Measurements from ENCODE around the gene ARHGAP10.
"Not testable (repeated sequence)": the region's sequence is repeated elsewhere in the genome, so short reads cannot be mapped to it uniquely, and the experiment has no call there.

Gene ARHGAP10

DNA sequence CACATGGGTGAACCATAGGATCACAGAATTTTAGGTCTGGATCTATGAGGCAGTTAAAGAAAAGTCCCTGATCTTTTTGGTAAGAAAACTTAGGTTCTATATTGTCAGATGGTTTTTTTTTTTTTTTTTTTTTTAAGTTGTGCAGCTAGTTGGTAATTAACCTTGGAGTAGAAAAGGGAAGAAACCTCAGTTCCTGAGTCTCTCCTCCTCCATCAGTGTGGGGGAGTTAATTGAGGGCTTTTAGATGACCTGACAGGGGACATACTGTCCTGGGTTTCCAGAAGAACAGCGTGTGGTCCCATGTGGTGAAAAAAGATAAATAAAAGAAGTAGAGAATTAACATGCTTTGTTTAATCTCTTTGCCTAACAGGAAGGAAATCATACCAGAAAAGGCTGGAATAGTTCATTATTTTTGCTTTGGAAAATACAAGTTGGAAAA, 123.7 kb downstream of the ARHGAP10 start:
- DNase-seq = no peak

DNA sequence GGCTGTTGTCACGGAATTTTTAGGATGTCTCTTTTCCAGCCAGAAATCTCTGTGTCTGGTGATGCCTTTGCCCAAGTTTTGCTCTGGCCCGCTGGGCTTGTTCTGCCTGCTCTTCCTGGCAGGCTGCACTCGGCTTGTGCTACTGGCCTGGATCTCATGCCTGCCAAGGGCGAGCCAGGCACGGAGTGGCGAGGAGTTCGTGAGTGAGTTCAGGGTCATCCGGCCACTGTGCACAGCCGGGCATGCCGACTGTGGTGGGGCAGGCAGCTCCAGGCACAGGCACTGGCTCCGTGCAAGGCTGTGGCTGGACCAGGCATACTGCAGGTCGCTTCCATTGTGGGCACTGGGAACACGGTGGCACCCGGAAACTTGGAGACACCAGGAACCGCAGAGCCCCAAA, 129.1 kb downstream of the ARHGAP10 start:
- DNase-seq = no peak

DNA sequence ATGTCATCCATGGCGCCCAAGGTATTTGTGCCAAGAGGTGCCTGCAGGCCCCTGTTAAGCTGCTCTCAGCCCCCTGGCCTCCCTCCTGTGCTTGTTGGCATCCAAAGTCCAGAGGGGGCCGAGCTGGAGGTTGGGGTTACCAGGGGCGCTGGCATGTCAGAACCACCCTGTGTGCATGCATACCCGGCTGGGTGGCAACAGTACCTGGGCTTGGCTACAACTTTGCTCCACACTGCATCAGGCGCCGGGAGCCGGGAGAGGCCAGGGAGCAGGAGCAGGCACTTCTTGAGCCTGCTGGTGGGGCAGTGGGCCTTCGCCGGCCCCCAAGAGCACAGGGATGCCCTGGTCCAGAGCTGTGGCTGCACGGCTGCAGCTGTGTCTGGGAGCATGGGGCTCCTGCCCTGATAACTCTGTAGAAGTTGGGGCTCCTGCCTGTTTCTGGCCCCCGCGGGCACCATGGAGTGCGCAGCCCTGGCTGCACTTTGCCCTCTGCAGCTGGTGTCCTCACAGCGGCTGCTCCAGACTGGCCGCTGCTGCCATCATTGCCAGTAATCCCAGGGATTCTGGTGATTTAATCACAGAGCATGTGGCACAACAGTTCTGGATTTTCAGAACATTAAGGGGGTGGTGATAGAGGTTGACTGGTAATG, 130.3 kb downstream of the ARHGAP10 start:
- DNase-seq = no peak

DNA sequence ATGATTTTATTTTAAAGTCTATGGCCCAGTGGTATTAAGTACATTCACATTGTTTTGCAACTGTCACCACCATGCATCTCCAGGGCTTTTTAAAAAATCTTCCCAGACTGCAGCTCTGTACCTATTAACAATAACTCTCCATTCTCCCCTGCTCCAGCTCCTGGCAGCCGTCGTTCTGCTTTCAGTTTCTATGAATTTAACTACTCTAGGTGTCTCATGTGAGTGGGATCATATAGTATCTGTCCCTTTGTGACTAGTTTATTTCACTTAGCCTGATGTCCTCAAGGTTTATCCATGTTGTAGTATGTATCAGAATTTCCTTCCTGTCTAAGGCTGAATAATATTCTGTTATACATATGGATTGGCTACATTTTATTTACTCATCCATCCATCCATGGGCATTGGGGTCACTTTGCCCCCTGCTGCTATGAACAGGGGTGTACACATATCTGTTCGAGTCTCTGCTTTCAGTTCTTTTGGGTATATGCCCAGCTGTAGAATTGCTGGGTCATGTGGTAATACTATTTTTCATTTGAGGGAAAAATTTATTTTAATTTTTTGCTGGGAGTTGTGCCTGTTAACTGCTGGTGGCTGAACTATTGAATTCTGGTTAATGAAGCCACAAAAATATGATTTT, 131.3 kb downstream of the ARHGAP10 start:
- DNase-seq = no peak

DNA sequence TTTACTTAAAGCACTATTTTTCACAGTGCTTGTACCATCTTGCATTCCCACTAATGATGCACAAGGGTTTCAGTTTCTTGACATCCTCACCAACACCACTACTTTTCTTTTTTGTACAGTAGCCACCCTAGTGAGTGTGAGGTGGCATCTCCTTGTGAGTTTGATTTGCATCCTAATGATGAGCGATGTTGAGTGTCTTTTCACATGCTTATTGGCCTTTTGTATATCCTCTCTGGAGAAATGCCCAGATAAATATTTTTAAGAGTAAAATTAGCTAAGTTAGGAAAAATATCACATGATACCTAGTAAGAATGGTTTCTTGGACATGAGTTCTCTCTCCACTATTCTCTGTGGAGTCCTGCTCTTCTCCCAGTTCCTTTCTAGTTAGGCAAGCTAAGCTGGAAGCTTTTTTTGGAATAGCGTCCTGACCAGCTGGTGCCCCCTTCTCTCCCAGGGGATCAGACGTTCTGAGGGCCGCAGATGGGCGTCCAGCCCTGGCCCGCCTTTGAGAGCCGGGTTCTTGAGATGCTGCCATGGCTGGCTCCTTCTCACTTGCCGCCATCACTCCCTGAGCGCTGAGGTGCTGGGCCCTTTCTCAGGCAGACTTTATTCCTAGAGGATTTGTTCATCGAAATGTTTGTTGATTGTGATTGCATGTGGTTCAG, 132.1 kb downstream of the ARHGAP10 start:
- DNase-seq = no peak

DNA sequence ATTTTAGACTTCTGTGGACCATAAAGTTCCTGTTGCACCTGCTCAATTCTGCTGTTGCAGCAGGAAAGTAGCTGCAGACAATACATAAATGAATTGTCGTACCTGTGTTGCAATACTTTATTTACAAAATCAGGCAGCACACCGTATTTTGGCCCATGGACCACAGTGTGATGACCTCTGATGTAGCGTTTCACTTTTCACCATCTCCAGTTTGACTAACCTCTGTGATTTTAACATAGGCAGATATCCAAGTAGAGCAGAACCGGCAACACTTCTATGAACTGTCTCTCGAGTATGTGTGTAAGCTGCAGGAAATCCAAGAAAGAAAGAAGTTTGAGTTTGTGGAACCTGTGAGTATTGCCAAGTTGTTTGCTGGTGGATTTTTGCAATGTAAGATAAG, 132.7 kb downstream of the ARHGAP10 start:
- DNase-seq = no peak

DNA sequence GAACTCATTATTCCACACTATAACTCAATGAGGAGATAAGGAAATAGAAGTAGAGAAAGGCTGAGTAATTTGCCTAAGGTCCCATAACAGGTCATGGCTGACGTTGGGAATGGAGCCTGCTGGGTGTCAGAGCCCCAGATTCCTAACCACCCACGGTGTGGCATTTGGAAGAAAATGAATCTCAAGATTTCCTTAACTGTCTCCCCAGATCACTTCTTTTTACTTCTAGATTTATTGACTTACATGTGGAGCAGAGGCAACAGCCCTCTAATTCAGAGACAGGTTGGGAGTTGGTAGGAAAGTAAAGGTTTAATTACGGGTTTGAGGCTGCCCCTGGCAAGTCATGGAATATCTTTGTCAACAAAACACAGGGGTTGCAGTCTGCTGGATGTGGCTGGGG, 134.0 kb downstream of the ARHGAP10 start:
- DNase-seq = no peak

DNA sequence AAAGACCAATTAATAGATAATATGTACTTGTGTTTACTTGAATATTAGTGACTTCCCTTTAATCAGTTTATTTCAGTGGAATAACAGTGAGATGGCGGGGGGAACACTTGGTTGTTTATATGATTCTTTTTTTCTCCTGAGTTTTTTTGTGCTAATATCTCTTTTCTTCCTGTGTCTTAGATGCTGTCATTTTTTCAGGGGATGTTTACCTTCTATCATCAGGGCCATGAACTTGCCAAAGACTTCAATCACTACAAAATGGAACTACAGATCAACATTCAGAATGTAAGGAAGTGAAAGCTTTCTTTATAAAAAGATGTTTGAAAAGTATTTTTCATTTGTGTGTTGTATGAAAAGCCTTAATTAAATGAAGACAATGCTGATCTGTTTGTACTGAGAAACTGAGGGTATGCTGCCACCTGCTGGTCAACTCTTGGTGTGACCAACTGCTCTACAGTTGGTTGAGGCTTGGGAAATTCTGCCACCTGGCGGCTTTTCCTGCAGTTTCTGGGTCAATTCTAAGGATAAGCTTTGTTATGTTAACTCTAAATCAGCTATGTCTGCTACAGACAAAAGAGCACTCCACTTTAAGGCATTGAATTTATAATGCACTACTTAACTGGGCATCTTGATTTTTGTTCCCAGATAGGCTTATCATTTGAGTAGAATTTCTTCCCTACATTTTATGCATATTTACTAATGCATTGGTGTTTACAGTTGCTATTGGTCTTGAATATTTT, 134.8 kb downstream of the ARHGAP10 start:
- DNase-seq = peak; percentile 92

DNA sequence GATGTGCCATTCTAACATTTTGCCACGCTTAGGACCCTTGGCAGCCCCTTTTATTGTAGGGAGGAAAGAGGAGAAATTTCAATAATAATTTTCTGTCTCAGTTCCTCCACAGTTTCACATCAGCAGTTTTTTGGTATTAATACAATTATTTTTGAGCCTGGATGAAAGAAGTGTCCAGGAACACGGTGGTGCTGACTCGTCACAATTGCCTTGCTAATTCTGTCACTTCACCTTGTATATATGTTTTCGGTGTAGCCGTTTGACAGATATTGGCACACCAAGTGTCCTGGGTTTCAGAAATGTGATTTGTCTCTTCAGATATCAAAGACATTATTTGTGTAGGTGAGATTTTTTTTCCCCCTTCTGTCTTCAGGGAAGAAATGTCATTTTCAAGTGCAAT, 142.2 kb downstream of the ARHGAP10 start:
- no peak for DNase-seq

DNA sequence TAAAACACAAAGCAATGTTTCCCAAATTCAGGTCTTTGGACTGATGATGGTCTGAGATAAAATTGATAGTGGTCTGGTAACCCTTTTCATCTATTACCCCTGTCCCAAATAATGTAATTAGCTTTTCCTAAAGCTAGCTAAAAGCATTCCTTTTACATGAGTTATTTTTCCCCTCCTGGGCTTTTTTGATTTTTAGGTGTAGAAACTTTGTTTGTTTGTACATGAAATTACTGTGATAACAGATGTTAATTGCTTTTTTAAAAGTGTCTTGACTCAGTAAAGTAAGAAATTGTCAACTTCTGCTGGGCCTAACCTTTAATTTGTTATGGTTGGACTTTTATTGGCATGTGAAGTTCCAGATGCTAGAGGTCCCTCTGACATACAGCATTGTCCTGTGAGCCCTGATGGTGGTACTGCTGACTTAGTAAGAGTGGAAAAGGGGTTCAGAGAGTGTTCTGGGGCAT, 145.5 kb downstream of the ARHGAP10 start:
- DNase-seq = no peak

DNA sequence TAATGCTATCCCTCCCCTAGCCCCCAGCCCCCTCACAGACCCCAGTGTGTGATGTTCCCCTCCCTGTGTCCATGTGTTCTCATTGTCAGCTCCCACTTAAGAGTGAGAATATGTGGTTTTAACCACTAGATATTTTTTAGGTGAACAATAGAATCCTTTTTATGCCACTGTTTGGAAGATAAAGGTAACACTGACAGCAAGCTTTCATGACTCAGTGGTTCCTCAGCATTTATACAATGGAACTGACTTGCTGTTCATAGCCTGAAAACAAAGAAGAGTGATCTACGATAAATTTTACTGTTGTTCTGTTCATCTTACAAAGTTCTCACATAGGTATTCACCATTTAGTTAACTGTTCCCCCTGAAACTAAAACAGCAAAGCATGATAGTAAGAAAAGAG, 147.8 kb downstream of the ARHGAP10 start:
- DNase-seq = no peak

DNA sequence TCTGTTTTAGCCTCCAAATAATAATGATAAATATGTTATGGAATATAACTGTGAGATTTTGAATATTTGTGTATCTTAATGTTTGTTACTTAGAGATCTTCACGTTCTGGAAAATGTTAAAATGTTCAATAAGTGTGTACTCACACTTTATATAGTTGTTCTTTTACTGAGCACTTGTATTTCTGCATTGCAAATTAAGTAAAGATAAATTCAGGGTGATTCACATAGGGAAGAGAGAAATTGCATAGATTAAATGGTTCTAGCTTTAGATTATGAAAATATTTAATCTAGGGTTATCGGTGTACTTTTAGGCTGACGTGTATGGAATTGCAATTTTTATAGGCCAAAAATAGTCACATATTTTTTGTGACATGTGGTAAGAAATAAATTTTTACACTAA, 148.6 kb downstream of the ARHGAP10 start:
- no peak for DNase-seq

DNA sequence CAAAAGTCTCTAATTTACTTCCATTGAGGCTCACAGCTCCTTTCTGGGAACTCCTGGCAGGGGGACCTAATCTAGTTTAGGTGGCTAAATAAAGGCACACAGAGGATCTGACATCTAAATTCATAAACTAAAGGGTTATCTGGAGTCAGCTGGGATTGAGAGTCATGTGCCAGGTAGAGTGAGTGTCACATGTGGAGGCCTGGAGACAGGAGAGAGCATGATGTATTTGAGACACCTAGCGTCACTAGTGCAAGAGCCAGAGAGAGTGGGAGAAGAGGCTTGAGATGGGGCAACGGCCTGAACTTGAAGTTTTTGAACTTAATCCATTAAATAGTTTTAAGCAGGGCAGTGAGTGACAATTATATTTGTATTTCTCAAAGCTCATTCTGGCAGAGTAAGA, 152.6 kb downstream of the ARHGAP10 start:
- DNase-seq = no peak

DNA sequence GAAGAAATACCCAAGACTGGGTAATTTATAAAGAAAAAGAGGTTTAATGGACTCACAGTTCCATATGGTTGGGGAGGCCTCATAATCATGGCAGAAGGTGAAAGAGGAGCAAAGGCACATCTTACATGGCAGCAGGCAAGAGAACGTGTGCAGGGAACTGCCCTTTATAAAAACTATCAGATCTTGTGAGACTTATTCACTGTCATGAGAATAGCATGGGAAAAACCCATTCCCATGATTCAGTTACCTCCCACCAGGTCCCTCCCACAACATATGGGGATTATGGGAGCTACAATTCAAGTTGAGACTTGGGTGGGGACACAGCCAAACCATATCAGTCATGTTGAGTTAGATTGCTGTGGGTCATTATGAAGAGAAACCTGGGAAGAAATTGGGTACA, 153.3 kb downstream of the ARHGAP10 start:
- not testable (repeated sequence) for DNase-seq

DNA sequence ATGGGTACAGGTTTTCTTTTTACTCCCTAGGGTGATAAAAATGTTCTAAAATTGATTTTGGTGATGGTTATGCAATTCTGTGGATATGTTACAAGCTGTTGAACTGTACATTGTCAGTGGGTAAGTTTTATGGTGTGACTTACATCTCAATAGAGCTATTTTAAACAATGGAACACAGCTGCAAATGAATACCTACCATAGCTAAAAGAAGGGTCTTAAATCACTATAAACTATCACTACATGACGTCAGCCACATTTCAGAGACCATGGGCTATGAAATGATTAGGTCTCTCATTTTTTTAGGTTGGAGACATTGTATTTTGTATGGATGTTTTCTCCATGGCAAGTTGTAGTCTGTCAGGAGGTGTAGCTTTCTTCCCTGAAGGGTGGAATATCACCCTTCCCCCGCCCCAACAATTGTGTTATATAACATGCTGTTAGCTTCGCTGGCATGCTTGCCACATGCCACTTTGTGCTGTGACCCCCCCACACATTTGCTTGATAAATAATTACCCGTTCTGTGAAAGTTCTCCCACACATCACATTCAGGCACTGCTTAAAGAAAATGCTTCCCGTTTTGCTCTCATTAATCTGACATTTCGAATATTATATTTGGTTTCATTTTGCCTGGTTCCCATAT, 159.7 kb downstream of the ARHGAP10 start:
- no peak for DNase-seq

DNA sequence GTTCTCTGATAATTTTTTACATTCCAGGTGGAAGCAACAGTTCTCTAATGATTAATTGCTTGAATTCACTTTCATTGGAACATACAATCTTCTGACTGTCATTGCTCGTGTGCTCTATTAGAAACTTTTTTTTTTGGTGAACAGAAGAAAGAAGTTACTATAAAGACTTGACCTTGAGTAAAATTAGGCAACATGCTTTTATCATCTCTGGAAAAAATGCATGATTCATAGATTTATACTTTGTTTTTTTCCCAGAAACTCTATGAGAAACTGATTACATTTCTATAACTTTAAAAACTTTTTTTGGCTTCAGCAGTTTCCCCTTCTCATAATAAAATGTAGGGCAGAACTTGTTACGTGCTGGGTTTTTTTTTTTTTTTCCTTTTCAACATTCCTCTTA, 167.6 kb downstream of the ARHGAP10 start:
- no peak for DNase-seq

DNA sequence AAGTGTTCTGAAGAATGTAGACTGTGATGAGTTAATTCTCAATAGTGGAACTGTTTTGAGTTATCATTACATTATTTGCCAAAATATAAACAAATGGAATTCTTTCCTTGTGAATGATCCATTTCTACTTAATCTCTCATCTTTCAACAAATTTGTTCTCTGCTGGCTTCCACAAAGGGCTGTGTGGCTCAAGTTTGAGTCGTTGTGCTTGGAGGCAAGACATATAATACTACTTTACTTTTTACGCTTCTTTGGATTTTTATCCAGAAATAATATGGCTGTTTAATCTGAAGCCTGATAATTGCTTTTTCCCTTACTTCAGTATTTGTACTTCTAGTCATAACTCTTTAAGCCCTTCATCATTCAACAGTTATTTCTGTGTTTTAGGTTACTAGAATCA, 169.5 kb downstream of the ARHGAP10 start:
- DNase-seq = no peak

DNA sequence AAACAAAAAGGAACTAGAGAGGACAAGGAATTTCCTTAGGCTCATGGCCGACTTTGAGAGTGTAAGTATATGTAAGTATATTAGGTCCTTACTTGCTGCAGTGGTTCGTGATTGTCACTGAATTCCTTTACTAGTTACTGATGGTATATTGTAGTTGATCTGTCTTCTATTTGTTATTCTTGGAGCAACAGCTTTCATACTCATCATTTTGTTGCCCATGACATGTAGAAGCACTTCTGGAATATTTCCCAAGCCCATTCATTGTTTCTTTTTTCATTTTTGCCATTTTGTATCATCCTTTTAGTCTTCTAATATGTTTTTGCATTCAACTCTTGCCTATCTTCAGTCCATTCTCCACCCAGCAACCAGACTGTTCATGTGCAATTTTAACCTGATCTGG, 170.0 kb downstream of the ARHGAP10 start:
- no peak for DNase-seq

DNA sequence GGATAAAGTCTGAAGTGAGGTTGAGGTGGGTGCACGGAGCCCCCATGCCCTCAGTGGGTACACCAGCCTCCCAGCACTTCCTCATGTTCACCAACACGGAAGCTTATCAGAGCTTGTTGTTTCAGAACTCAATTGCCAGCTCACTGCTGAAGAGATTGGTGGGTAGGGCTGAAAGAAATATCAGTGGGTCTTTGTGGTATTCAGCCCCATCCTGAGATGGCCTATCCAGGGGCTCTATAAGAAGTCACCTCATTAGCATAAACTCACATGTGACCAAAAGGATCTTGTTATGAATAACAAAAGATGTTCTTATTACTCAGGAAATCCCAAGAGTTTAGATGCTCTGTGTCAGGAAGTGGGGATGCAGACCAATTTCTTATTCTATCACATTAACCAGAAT, 177.3 kb downstream of the ARHGAP10 start:
- no peak for DNase-seq

DNA sequence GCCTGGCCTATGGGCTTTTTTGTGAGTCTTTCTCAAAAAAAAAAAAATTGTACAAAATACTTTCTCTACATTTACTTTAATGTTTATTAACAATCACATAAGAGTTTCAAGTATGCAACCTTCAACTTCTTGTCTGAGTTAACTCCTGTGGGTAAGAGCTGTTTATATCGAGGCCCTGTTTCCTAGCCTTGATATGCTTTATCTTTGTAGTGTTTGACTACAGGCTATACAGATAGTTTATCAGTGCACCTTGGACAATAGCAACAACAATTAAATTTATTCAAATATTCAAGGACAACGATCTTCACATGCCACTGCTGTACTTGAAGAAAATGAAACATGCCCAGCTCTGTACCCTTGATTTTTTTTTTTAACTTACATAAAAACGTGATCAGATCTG, 178.4 kb downstream of the ARHGAP10 start:
- no peak for DNase-seq

DNA sequence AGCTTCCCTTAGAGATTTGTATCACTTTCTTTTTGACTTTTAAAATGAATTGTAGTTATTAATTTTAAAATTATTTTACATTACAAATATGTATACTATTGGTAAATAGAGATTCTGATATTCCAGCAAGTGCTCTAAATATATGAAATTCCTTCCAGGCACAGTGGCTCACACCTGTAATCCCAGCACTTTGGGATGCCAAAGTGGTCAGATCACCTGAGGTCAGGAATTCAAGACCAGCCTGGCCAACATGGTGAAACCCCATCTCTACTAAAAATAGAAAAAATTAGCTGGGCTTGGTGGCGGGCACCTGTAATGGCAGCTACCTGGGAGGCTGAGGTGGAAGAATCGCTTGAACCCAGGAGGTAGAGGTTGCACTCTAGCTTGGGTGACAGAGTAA, 180.2 kb downstream of the ARHGAP10 start:
- DNase-seq = not testable (repeated sequence)

DNA sequence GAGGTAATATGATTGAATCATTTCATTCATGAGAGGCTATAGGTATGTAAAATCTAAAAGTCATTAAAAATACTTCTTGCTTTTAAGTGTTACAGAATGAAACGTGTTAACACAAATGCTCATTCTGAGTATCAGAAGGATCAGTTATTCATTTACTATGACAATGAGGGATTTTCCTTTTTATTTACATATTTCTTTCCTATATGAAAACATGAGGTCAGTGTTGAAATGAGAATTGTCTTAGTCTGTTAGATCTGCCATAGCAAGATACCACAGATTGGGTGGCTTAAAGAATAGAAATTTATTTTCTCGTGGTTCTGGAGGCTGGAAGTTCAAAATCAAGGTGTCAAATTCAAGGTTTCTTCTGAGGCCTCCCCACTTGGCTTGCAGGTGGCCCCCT, 181.2 kb downstream of the ARHGAP10 start:
- no peak for DNase-seq

DNA sequence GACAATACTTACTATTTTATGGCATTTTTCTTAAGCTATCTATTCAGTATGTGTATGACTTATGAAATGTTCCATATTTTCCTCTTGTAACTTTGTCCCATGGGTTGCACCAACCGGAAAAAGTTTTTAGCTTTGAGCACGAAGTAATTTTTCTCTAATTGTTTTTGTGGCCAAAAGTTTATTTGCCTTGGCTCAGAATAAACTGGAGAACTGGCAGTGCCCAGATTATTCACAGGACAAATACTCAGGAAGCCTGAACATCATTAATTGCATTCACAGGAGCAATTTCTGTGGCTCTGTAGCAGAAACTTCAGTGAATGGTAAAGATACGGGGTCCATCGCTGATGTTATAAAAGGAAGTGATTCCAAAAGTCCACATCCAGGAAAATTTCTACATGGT, 184.5 kb downstream of the ARHGAP10 start:
- no peak for DNase-seq

All from midbrain (tissue), 1 donor.